RCC 7860 (cell line): ENCODE results near the gene KIF18B.

Experiments used
- DNase-seq: peaks from one replicate; pipeline ENCODE4 v3.0.0-alpha.2; 2015; ENCODE audit warnings: low spot score
- FAIRE-seq: peaks from 2 replicates; lab custom pipeline; 2012; peaks lifted over from hg19 to GRCh38; lab: Jason Lieb, UNC

Gene KIF18B

GRCh38 chr17:44941712-44942331 lies 5.8 kb downstream of the KIF18B start:
- FAIRE-seq = no peak
- DNase-seq = no peak

GRCh38 chr17:44940768-44941167 lies 6.8 kb downstream of the KIF18B start:
- DNase-seq = no peak
- no peak for FAIRE-seq

GRCh38 chr17:44940317-44940716 lies 7.3 kb downstream of the KIF18B start:
- DNase-seq = no peak
- no peak for FAIRE-seq

- DNase-seq (no peak), FAIRE-seq (no peak)
These were observed 12.5 kb downstream of the KIF18B start for GRCh38 chr17:44935116-44935515.

GRCh38 chr17:44934745-44935105 lies 12.8 kb downstream of the KIF18B start:
- FAIRE-seq = no peak
- DNase-seq = no peak

GRCh38 chr17:44933824-44934744 lies 13.5 kb downstream of the KIF18B start:
- FAIRE-seq = no peak
- DNase-seq = no peak

- FAIRE-seq (no peak), DNase-seq (no peak)
These were observed 14.8 kb downstream of the KIF18B start for GRCh38 chr17:44932787-44933097.

GRCh38 chr17:44932096-44932786 lies 15.3 kb downstream of the KIF18B start:
- DNase-seq = no peak
- no peak for FAIRE-seq

GRCh38 chr17:44931376-44931775 lies 16.2 kb downstream of the KIF18B start:
- DNase-seq = no peak
- no peak for FAIRE-seq

- FAIRE-seq (no peak), DNase-seq (no peak)
These were observed 16.9 kb downstream of the KIF18B start for GRCh38 chr17:44930667-44931066.

GRCh38 chr17:44928950-44929720 lies 18.4 kb downstream of the KIF18B start:
- FAIRE-seq (no peak), DNase-seq (no peak)

- FAIRE-seq = no peak
- DNase-seq = no peak
These were observed 19.4 kb downstream of the KIF18B start for GRCh38 chr17:44928136-44928535.

- no peak for FAIRE-seq
- no peak for DNase-seq
These were observed 19.9 kb downstream of the KIF18B start for GRCh38 chr17:44927696-44928095.

GRCh38 chr17:44926821-44927525 lies 20.6 kb downstream of the KIF18B start:
- no peak for FAIRE-seq
- no peak for DNase-seq

- DNase-seq (no peak), FAIRE-seq (no peak)
These were observed 21.6 kb downstream of the KIF18B start for GRCh38 chr17:44925731-44926697.

- DNase-seq = no peak
- FAIRE-seq = no peak
These were observed 23.4 kb downstream of the KIF18B start for GRCh38 chr17:44924107-44924544.

- FAIRE-seq (no peak), DNase-seq (no peak)
These were observed 24.7 kb downstream of the KIF18B start for GRCh38 chr17:44922746-44923470.

- FAIRE-seq (no peak), DNase-seq (no peak)
These were observed 25.4 kb downstream of the KIF18B start for GRCh38 chr17:44922136-44922535.
